Measurements from ENCODE around the gene RACGAP1. TPM values are rescaled to one million over a fixed set of nuclear protein-coding genes. Genes with fewer than 3 reads are reported as not detected.
A peak's percentile ranks its signal among the peaks of the same experiment; 100 is the strongest.

The RACGAP1 gene
- total and polyA plus RNA-seq, 12 donors: 1.0 to 17.8 (median 3.9) TPM

DNA sequence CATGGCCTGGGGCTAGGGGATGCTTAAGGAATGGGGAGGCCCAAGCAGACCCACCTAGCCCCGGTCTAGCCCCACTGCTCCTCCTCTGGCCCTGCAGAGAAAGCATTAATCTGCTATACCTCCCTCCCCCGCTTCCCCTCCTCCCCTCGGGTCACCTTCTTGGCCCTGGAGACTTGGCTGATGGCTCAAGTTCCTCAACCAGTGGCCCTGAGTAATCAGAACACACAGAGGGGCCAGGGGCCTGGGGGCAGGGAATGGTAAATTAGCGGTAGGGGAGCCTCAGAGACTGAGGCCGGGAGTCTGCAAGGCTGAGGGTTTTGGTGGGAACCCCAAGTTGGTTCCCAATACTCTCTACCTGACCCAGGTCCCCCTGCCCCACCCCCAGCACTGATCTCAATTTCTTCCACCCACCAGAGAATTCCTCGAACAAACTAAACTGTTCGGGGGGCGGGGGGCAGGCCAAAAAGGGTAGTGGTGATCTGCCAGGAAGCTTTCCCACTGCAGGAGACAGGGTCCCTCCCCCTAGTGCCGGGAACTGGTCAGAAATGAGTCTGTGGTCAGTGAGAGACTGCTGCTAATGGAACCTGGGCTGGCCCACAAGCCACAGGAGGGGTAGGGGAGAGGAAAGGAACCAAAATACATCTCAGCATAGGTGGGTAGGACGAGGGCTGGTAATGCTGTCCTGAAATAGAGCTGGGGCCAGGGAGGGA lies 47.1 kb upstream of the RACGAP1 start:
- ATAC-seq (no peak), DNase-seq (no peak)
- TF ChIP-seq CTCF (IDR thresholded peaks at IDR 0.05): no peak
- Histone ChIP-seq H3K9me3 (no peaks in the 10 kb centered on the region), H3K4me1 (peaks cover 3 to 15% (median 6%) of the 10 kb centered on the region in 9 donors), H3K27me3 (no peaks in the 10 kb centered on the region), H3K36me3 (no peaks in the 10 kb centered on the region), H3K4me3 (no peak overlapping the region), H3K27ac (no peak overlapping the region)
- WGBS, 2 donors: 75 to 78% methylated on average over 10 of the region's 10 CpGs
- intact Hi-C loops (cut with DNase I): loop anchor here in 7 of 10 donors (5.0 to 10.0 kb wide), 5 partner anchors 35 to 295 kb away; no protein-coding TSS in a partner anchor

GRCh38 chr12:50070314-50071060 lies 45.2 kb upstream of the RACGAP1 start:
- intact Hi-C loops (cut with DNase I): loop anchor here in 8 of 10 donors (1.0 to 10.0 kb wide), 7 partner anchors 33 to 293 kb away; no protein-coding TSS in a partner anchor
- ATAC-seq (peak; percentile 66 to 84 (median 80)), DNase-seq (peak; percentile 74 to 84)
- Histone ChIP-seq H3K27ac (peak overlapping the region in 1 of 10 donors; percentile 0), H3K9me3 (no peaks in the 10 kb centered on the region), H3K36me3 (no peaks in the 10 kb centered on the region), H3K4me3 (peak overlapping the region in 1 of 10 donors; percentile 20), H3K4me1 (peaks cover 3 to 19% (median 10%) of the 10 kb centered on the region in 9 donors), H3K27me3 (no peaks in the 10 kb centered on the region)
- peak; percentile 87 to 95 (median 93) for TF ChIP-seq CTCF (IDR thresholded peaks at IDR 0.05)
- 45 to 47% methylated on average over 9 of the region's 9 CpGs for WGBS, 2 donors

DNA sequence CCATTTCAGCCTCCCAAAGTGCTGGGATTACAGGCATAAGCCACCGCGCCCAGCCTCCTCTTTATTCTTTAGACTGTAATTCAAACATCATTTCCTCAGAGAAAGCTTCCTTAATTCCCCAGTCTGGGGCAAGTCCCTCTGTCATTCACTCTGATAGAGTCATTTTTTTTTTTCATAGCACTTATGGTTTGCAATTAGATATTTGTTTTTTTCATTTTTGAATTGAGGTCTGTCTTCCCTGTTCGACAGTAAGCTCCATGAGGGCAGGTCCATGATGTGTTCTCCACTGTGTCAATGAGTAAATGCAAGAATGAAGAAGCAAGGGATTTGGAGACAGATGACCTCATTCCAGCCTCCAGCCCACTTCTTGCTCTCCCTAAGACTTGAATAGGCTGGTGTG lies 44.2 kb upstream of the RACGAP1 start:
- H3K36me3 ChIP-seq: no peaks in the 10 kb centered on the region
- peaks cover 3 to 13% (median 6%) of the 10 kb centered on the region in 9 donors for H3K4me1 ChIP-seq
- no peak overlapping the region for H3K27ac ChIP-seq
- intact Hi-C loops (cut with DNase I): no loop called here
- DNase-seq (no peak), ATAC-seq (no peak)
- WGBS, 2 donors: 97% methylated on average over 3 of the region's 3 CpGs
- TF ChIP-seq CTCF (IDR thresholded peaks at IDR 0.05): no peak
- H3K27me3 ChIP-seq: no peaks in the 10 kb centered on the region
- no peak overlapping the region for H3K4me3 ChIP-seq
- no peaks in the 10 kb centered on the region for H3K9me3 ChIP-seq

DNA sequence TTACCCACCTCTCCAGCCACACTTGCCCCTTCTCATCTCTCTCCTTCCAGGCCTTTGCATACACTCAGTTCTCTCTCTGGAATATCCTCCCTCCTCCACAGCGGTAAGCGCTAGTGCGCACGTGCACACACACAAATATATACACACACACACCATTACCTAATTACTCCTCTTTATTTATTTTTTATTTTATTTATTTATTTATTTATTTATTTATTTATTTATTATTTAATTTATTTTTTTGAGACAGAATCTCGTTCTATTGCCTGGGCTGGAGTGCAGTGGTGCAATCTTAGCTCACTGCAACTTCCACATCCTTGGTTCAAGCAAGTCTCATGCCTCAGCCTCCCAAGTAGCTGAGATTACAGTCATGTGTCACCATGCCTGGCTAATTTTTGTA lies 43.8 kb upstream of the RACGAP1 start:
- no peaks in the 10 kb centered on the region for H3K9me3 ChIP-seq
- intact Hi-C loops (cut with DNase I): no loop called here
- no peak for TF ChIP-seq CTCF (IDR thresholded peaks at IDR 0.05)

More for the DNA sequence above, 43.8 kb upstream of the RACGAP1 start:
- Histone ChIP-seq H3K27ac (no peak overlapping the region), H3K4me1 (peaks cover 3 to 13% (median 6%) of the 10 kb centered on the region in 9 donors), H3K36me3 (no peaks in the 10 kb centered on the region), H3K27me3 (no peaks in the 10 kb centered on the region), H3K4me3 (no peak overlapping the region)
- ATAC-seq (no peak), DNase-seq (no peak)
- 96% methylated on average over 5 of the region's 5 CpGs for WGBS, 2 donors
